ENCODE results near the gene SCN9A.
"Not testable (repeated sequence)": the region's sequence is repeated elsewhere in the genome, so short reads cannot be mapped to it uniquely, and the experiment has no call there.

Gene SCN9A

GRCh38 chr2:166375736-166376487, at the start of gene SCN9A:
Gene SCN9A (minus strand): TSS chr2:166375944. CDS start chr2:166311756, 64,188 bp downstream.
- DNase-seq: no peak

GRCh38 chr2:166424841-166425240, 49.1 kb upstream of the SCN9A start:
- no peak for DNase-seq

- DNase-seq: no peak
Measured at GRCh38 chr2:166419616-166419934, 43.8 kb upstream of the SCN9A start.

GRCh38 chr2:166418853-166419615, 43.3 kb upstream of the SCN9A start:
- DNase-seq: no peak

- no peak for DNase-seq
Measured at GRCh38 chr2:166417669-166418068, 41.9 kb upstream of the SCN9A start.

- no peak for DNase-seq
Measured at GRCh38 chr2:166413255-166413654, 37.5 kb upstream of the SCN9A start.

GRCh38 chr2:166411473-166412230, 35.9 kb upstream of the SCN9A start:
- no peak for DNase-seq

GRCh38 chr2:166410828-166411472, 35.2 kb upstream of the SCN9A start:
- DNase-seq: no peak

GRCh38 chr2:166407746-166408145, 32.0 kb upstream of the SCN9A start:
- not testable (repeated sequence) for DNase-seq

GRCh38 chr2:166406374-166406773, 30.6 kb upstream of the SCN9A start:
- DNase-seq: no peak

- DNase-seq: no peak
Measured at GRCh38 chr2:166405569-166405926, 29.8 kb upstream of the SCN9A start.

- no peak for DNase-seq
Measured at GRCh38 chr2:166404831-166405568, 29.3 kb upstream of the SCN9A start.

GRCh38 chr2:166394245-166394644, 18.5 kb upstream of the SCN9A start:
- DNase-seq: no peak

- no peak for DNase-seq
Measured at GRCh38 chr2:166393008-166393407, 17.3 kb upstream of the SCN9A start.

GRCh38 chr2:166388481-166389070, 12.8 kb upstream of the SCN9A start:
- DNase-seq: no peak

GRCh38 chr2:166385313-166385712, 9.6 kb upstream of the SCN9A start:
- no peak for DNase-seq

- DNase-seq: no peak
Measured at GRCh38 chr2:166384774-166385173, 9.0 kb upstream of the SCN9A start.

GRCh38 chr2:166382448-166382847, 6.7 kb upstream of the SCN9A start:
- no peak for DNase-seq

GRCh38 chr2:166380615-166381014, 4.9 kb upstream of the SCN9A start:
- no peak for DNase-seq

- DNase-seq: no peak
Measured at GRCh38 chr2:166376873-166377272, 1.1 kb upstream of the SCN9A start.

- DNase-seq: no peak
Measured at GRCh38 chr2:166376488-166376828, 714 bp upstream of the SCN9A start.

GRCh38 chr2:166375195-166375735, 479 bp downstream of the SCN9A start:
- DNase-seq: no peak
